Measurements from ENCODE around the gene TNNC1. TPM values are rescaled to one million over a fixed set of nuclear protein-coding genes. Genes with fewer than 3 reads are reported as not detected.

The TNNC1 gene
- total RNA-seq, 1 experiment from 2014 or later: not detected

GRCh38 chr3:52429031-52429430 lies 24.8 kb downstream of the TNNC1 start:
- DNase-seq: no peak
- H3K9ac ChIP-seq (ENCODE audit: low read length): no peak overlapping the region
- peaks cover 4% of the 10 kb centered on the region; the same call in 1 of the 2 replicates for H3K4me1 ChIP-seq (ENCODE audit: low read length)
- H3K27me3 ChIP-seq (ENCODE audit: low read length): no peaks in the 10 kb centered on the region; the same call in 1 of the 2 replicates
- H3K27ac ChIP-seq (ENCODE audit: low read length): no peak overlapping the region
- no peaks in the 10 kb centered on the region for H3K36me3 ChIP-seq (ENCODE audit: insufficient read depth, low read length)
- no peak overlapping the region for H3K4me2 ChIP-seq (ENCODE audit: low read depth, low read length, poor library complexity, severe bottlenecking)
- H3K9me2 ChIP-seq (replicated peaks; ENCODE audit: insufficient read depth, low read length): no peaks in the 10 kb centered on the region
- H3K4me3 ChIP-seq (ENCODE audit: low read length): no peak overlapping the region
- H3K9me3 ChIP-seq (ENCODE audit: low read length): no peaks in the 10 kb centered on the region
- no peaks in the 10 kb centered on the region; the same call in 1 of the 2 replicates for H4K20me1 ChIP-seq (ENCODE audit: insufficient read depth, low read depth, low read length)
- H2AFZ ChIP-seq (ENCODE audit: low read length): no peak overlapping the region
- no peaks in the 10 kb centered on the region for H3K79me2 ChIP-seq (ENCODE audit: low read length)

DNA sequence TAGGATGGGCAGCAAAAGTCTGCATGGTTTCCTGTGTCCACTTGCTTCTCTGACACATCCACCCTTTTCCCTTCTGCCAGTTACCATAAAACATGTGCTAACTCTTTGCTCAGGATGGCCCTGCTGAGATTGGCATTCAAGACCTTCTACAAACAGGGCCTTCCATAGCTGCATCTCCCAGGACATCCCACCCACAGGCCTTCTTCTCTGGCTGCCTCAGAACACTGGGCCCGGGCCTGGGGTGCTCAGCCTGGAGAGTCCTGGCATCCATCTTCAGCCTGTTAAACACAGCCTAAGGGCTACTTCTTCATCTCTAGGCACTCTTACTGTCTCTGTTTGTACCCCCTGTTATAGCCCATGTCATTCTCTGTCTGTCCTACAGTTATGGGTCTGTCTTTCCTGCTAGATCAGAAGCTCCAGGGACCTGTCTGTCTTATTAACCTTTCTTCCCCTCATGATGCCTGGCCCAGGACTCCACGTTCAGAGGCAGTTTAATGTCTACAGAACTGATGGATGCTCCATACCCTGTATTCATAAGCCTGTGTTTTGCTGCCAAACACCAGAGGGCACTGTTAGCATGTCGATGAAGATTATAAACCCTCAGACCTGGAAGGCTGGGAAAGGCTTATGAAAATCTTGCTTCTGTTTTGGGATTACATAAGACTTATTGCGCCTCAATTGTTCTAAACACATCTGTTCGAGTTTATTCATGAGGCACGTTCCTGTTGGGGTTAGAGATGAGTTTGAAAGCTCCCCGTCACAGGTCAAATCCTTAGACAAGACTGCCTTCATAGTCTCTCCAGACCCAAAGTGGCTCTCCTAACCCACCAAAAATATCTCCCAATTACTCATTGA lies 25.5 kb downstream of the TNNC1 start:
- Histone ChIP-seq H3K27me3 (ENCODE audit: low read length) (no peaks in the 10 kb centered on the region; the same call in 1 of the 2 replicates), H3K9ac (ENCODE audit: low read length) (no peak overlapping the region), H3K9me3 (ENCODE audit: low read length) (no peaks in the 10 kb centered on the region), H2AFZ (ENCODE audit: low read length) (no peak overlapping the region), H3K4me1 (ENCODE audit: low read length) (peaks cover 4% of the 10 kb centered on the region; the same call in 1 of the 2 replicates), H3K4me2 (ENCODE audit: low read depth, low read length, poor library complexity, severe bottlenecking) (no peak overlapping the region), H3K27ac (ENCODE audit: low read length) (no peak overlapping the region), H3K36me3 (ENCODE audit: insufficient read depth, low read length) (no peaks in the 10 kb centered on the region), H3K79me2 (ENCODE audit: low read length) (no peaks in the 10 kb centered on the region), H3K9me2 (replicated peaks; ENCODE audit: insufficient read depth, low read length) (no peaks in the 10 kb centered on the region), H4K20me1 (ENCODE audit: insufficient read depth, low read depth, low read length) (no peaks in the 10 kb centered on the region; the same call in 1 of the 2 replicates), H3K4me3 (ENCODE audit: low read length) (no peak overlapping the region)
- peak; percentile 80 for DNase-seq

DNA sequence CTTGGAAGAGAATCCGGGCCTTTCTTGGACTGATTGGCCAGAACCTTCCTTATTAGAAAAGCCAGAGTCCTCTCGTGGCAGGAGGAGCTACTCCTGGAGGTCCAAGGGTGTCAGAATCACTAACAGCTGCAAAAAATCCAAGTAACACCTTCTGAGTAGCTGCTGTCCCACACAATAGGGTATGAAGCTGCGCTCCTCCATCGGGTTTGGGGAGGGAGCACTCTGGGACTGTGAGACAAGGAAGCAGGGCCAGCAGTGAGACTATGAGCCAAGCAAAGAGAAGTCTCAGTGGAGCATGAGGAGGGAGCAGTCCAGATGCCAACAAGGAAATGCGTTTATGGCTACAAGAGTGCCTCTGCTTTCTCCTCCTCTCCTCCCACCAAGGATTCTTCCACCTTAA lies 30.7 kb downstream of the TNNC1 start:
- Histone ChIP-seq H3K36me3 (ENCODE audit: insufficient read depth, low read length) (no peaks in the 10 kb centered on the region), H3K4me1 (ENCODE audit: low read length) (no peaks in the 10 kb centered on the region), H3K9ac (ENCODE audit: low read length) (no peak overlapping the region), H3K27ac (ENCODE audit: low read length) (no peak overlapping the region), H3K9me3 (ENCODE audit: low read length) (no peaks in the 10 kb centered on the region), H3K79me2 (ENCODE audit: low read length) (no peaks in the 10 kb centered on the region), H2AFZ (ENCODE audit: low read length) (no peak overlapping the region), H3K4me2 (ENCODE audit: low read depth, low read length, poor library complexity, severe bottlenecking) (no peak overlapping the region), H4K20me1 (ENCODE audit: insufficient read depth, low read depth, low read length) (no peaks in the 10 kb centered on the region; the same call in 1 of the 2 replicates), H3K4me3 (ENCODE audit: low read length) (no peak overlapping the region), H3K27me3 (ENCODE audit: low read length) (no peaks in the 10 kb centered on the region; the same call in 1 of the 2 replicates), H3K9me2 (replicated peaks; ENCODE audit: insufficient read depth, low read length) (no peaks in the 10 kb centered on the region)
- DNase-seq: no peak

DNA sequence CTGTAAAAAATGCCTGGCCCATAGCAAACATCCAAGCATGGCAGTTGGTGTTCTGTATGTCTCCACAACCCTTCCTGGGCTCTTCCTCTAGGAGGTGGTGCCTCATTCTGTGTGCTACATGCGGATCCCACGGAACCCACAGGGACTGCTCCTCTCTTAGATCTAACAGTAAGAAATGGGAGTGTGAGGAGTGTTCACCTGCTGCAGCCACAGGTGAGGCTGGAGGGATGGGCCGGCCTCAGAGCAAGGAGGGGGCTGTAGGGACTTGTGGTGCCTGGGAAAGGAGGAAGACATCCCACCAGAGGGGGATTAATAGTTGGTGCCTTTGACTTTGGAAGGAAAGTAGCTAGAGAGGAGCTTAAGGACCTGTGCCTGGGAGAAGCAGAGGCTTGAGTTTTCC lies 31.2 kb downstream of the TNNC1 start:
- no peaks in the 10 kb centered on the region for H4K20me1 ChIP-seq (ENCODE audit: insufficient read depth, low read depth, low read length)
- H3K36me3 ChIP-seq (ENCODE audit: insufficient read depth, low read length): no peaks in the 10 kb centered on the region
- no peaks in the 10 kb centered on the region for H3K9me3 ChIP-seq (ENCODE audit: low read length)
- no peaks in the 10 kb centered on the region for H3K9me2 ChIP-seq (replicated peaks; ENCODE audit: insufficient read depth, low read length)
- H3K4me1 ChIP-seq (ENCODE audit: low read length): no peaks in the 10 kb centered on the region
- no peaks in the 10 kb centered on the region for H3K27me3 ChIP-seq (ENCODE audit: low read length)
- no peak overlapping the region for H3K4me3 ChIP-seq (ENCODE audit: low read length)
- H3K79me2 ChIP-seq (ENCODE audit: low read length): no peaks in the 10 kb centered on the region
- H3K27ac ChIP-seq (ENCODE audit: low read length): no peak overlapping the region
- no peak for DNase-seq
- H3K9ac ChIP-seq (ENCODE audit: low read length): no peak overlapping the region
- no peak overlapping the region for H3K4me2 ChIP-seq (ENCODE audit: low read depth, low read length, poor library complexity, severe bottlenecking)
- H2AFZ ChIP-seq (ENCODE audit: low read length): no peak overlapping the region

DNA sequence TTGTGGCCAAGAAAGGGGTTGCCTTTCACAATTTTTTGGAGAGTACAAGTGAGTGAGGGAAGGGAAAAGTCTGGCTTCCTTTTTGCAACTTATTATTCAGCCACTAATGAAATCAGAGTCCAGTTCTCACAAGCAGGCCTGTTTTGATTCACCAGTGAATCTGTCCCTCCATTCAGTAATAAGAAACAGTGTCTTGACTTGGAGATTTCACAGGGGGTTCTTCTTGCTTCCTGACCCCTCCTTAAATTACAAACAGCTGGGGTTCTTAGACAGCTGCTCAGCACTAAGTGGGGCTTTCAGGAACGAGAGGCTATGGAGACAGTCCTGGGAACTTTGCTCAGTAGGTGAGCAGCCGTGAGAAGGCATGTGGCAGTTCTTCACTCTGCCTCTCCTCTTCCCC lies 33.5 kb downstream of the TNNC1 start:
- Histone ChIP-seq H3K4me2 (ENCODE audit: low read depth, low read length, poor library complexity, severe bottlenecking) (no peak overlapping the region), H3K27me3 (ENCODE audit: low read length) (no peaks in the 10 kb centered on the region), H3K9ac (ENCODE audit: low read length) (no peak overlapping the region), H4K20me1 (ENCODE audit: insufficient read depth, low read depth, low read length) (no peaks in the 10 kb centered on the region), H3K4me1 (ENCODE audit: low read length) (no peaks in the 10 kb centered on the region), H3K4me3 (ENCODE audit: low read length) (no peak overlapping the region), H3K9me3 (ENCODE audit: low read length) (no peaks in the 10 kb centered on the region), H2AFZ (ENCODE audit: low read length) (no peak overlapping the region), H3K27ac (ENCODE audit: low read length) (no peak overlapping the region), H3K36me3 (ENCODE audit: insufficient read depth, low read length) (no peaks in the 10 kb centered on the region), H3K9me2 (replicated peaks; ENCODE audit: insufficient read depth, low read length) (no peaks in the 10 kb centered on the region), H3K79me2 (ENCODE audit: low read length) (no peaks in the 10 kb centered on the region)
- DNase-seq: no peak

GRCh38 chr3:52415800-52416199 lies 38.0 kb downstream of the TNNC1 start:
- no peaks in the 10 kb centered on the region for H3K9me2 ChIP-seq (replicated peaks; ENCODE audit: insufficient read depth, low read length)
- no peaks in the 10 kb centered on the region for H4K20me1 ChIP-seq (ENCODE audit: insufficient read depth, low read depth, low read length)
- no peaks in the 10 kb centered on the region for H3K36me3 ChIP-seq (ENCODE audit: insufficient read depth, low read length)
- H3K4me1 ChIP-seq (ENCODE audit: low read length): peaks cover 18% of the 10 kb centered on the region
- no peak for DNase-seq
- no peak overlapping the region for H2AFZ ChIP-seq (ENCODE audit: low read length)
- 0 out of 2 replicates have a peak, but pooled peaks cover 3% of the 10 kb centered on the region for H3K79me2 ChIP-seq (ENCODE audit: low read length)
- H3K4me3 ChIP-seq (ENCODE audit: low read length): no peak overlapping the region
- H3K4me2 ChIP-seq (ENCODE audit: low read depth, low read length, poor library complexity, severe bottlenecking): no peak overlapping the region
- H3K27ac ChIP-seq (ENCODE audit: low read length): no peak overlapping the region
- H3K9me3 ChIP-seq (ENCODE audit: low read length): no peaks in the 10 kb centered on the region
- H3K27me3 ChIP-seq (ENCODE audit: low read length): no peaks in the 10 kb centered on the region
- H3K9ac ChIP-seq (ENCODE audit: low read length): no peak overlapping the region

DNA sequence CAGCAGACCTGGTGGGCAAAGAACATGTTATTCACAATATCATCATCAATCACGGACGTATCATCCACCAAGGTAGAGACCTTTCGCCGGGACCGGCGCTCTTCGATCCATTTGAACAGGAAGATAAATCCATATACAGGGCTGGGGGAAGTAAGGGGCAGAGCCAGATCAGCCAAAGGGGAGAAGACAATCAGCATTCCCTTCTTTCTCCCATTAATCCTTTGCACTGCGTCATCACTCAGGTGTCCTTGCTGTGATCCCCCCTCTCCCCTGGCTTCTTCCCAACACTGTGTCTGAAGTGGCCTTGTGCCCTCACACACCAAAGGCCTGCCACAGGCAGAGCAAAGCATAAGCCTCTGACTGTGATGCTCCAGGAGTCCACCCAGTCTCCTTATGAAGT lies 45.4 kb downstream of the TNNC1 start:
- 0 out of 2 replicates have a peak, but pooled peaks cover 3% of the 10 kb centered on the region for H4K20me1 ChIP-seq (ENCODE audit: insufficient read depth, low read depth, low read length)
- no peaks in the 10 kb centered on the region for H3K9me2 ChIP-seq (replicated peaks; ENCODE audit: insufficient read depth, low read length)
- H3K4me1 ChIP-seq (ENCODE audit: low read length): peaks cover 29% of the 10 kb centered on the region
- H3K9ac ChIP-seq (ENCODE audit: low read length): peak overlapping the region; percentile 98
- peaks cover 23% of the 10 kb centered on the region for H3K79me2 ChIP-seq (ENCODE audit: low read length)
- no peaks in the 10 kb centered on the region for H3K27me3 ChIP-seq (ENCODE audit: low read length)
- peak overlapping the region; percentile 95 for H3K4me2 ChIP-seq (ENCODE audit: low read depth, low read length, poor library complexity, severe bottlenecking)
- H3K27ac ChIP-seq (ENCODE audit: low read length): no peak overlapping the region
- H3K36me3 ChIP-seq (ENCODE audit: insufficient read depth, low read length): peaks cover 13% of the 10 kb centered on the region; the same call in 1 of the 2 replicates
- no peaks in the 10 kb centered on the region for H3K9me3 ChIP-seq (ENCODE audit: low read length)
- H3K4me3 ChIP-seq (ENCODE audit: low read length): peak overlapping the region; percentile 99; the same call in 1 of the 2 replicates
- no peak for DNase-seq
- no peak overlapping the region for H2AFZ ChIP-seq (ENCODE audit: low read length)

GRCh38 chr3:52407779-52408178 lies 46.1 kb downstream of the TNNC1 start:
- Histone ChIP-seq H4K20me1 (ENCODE audit: insufficient read depth, low read depth, low read length) (0 out of 2 replicates have a peak, but pooled peaks cover 3% of the 10 kb centered on the region), H3K79me2 (ENCODE audit: low read length) (peaks cover 23% of the 10 kb centered on the region), H3K4me2 (ENCODE audit: low read depth, low read length, poor library complexity, severe bottlenecking) (no peak overlapping the region), H2AFZ (ENCODE audit: low read length) (no peak overlapping the region), H3K9me3 (ENCODE audit: low read length) (no peaks in the 10 kb centered on the region), H3K36me3 (ENCODE audit: insufficient read depth, low read length) (peaks cover 13% of the 10 kb centered on the region; the same call in 1 of the 2 replicates), H3K9ac (ENCODE audit: low read length) (no peak overlapping the region), H3K4me1 (ENCODE audit: low read length) (peaks cover 29% of the 10 kb centered on the region), H3K9me2 (replicated peaks; ENCODE audit: insufficient read depth, low read length) (no peaks in the 10 kb centered on the region), H3K27ac (ENCODE audit: low read length) (no peak overlapping the region), H3K27me3 (ENCODE audit: low read length) (no peaks in the 10 kb centered on the region), H3K4me3 (ENCODE audit: low read length) (no peak overlapping the region; the same call in 1 of the 2 replicates)
- no peak for DNase-seq

Data from Karpas-422 (cell line).